GM19025 (cell line): ENCODE results near the gene MGME1.

Source experiments
- ATAC-seq: cut with Tn5 transposase; IDR thresholded peaks from one replicate; pipeline ENCODE4 v1.9.1; 2021; ENCODE audit warnings: mild to moderate bottlenecking, low read depth, moderate library complexity; ENCODE audit not compliant: unreplicated experiment

The MGME1 gene, protein sequence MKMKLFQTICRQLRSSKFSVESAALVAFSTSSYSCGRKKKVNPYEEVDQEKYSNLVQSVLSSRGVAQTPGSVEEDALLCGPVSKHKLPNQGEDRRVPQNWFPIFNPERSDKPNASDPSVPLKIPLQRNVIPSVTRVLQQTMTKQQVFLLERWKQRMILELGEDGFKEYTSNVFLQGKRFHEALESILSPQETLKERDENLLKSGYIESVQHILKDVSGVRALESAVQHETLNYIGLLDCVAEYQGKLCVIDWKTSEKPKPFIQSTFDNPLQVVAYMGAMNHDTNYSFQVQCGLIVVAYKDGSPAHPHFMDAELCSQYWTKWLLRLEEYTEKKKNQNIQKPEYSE

DNA sequence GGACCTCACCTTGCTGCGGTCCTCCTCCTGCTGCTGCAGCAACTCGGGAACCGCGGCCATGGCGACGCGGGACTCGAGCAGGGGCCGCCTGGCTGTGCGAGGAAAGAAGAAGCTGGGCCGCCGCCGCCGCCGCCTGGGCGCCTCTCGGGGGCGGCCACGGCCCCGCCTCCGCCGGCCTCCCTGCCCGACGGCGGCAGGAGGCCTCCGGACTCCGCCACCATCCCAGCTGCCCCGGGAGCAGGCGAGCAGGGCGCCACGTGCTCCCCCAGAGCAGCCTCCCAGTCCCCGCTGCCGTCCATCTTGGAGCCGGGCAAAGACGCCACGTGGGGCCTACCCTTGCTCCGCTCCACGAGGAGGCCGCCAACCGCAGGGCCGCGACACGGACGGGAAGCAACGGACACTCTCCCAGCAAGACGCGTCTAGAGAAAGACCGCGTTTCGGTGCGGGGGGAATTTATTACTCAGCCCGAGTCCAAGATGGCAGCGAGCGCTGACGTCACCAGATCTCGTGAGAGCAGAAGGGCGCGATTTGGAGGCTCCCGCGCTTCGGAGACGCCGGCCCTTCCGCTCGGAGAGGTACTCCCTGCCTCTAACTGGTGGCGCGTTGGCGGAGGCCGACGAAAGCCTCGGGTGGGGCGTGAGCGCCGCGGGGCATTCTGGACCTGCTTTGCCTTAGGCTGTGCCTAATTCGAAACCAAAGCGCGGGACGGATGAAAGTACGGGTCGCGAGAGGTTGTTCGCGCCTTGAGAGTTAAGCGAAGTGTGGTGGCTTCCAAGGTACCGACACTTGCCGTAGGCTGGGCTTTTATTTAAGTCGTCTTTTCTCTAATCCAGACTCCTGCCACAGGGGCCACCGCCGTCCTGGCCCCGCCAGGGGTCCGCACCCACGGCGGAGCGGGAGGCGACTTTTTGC is at the start of gene MGME1, which contains the start of gene SNX5:
TSS of gene MGME1 (plus strand) at position 653 of the 912 bp plus-strand sequence. CDS start 842 bp downstream, outside the sequence.
TSS of gene SNX5 (minus strand) at position 429 of the 912 bp plus-strand sequence. CDS start at position 60, 369 bp downstream.
- ATAC-seq, result peak; percentile 72

DNA sequence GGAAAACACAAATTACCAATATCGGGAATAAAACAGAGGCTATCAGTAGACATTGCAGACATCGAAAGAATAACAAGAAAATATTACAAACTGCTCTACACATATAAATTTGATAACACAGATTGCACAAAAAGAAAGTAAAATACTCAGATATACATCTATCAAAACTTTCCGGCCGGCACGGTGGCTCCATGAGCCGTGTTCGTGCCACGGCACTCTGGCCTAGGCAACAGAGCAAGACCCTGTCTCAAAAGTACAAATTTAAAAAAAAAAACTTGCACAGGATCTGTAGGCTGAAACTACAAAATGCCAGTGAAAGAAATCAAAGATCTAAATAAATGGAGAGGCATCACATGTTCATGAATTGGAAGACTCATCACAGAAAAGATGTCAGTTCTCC is 49.7 kb upstream of the MGME1 start:
- no peak for ATAC-seq

- no peak for ATAC-seq
These were observed 47.0 kb upstream of the MGME1 start for GRCh38 chr20:17921774-17922173.

DNA sequence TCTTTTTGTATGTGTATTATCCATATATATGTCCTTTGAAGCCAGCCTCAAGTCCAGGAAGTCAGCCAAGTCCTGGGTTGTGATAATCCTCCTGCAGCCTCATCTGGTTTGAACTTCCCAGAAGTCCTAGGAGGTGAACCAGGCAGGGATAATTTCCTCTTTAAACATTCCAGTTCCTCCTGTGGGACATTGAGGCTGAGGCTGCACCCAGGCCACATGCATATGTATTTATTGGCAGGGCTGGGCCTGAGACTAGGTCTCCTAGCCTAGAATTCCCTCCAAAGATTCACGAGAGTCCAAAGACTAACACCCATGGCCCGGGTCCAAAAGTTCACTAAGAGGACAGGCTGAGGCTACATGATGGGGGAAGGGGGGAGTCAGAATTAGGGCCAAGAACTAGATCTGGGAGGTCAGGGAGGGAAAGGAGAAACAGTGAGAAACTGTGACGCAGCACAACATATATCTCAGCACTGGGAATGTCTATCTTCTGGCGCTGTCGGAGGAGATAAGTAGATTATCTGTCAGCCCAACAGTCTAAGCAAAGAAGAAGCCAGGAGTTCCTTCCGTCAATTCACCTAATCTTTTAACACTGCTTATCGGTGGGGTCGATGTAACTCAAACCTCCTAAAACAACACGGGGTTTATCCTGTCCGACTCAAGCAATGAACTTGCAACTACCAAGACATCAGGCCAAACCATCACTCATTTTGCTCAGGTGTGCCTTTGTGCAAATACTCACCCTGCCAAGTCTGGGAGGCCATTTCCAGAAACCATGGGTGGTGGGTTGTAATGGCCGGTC is 43.5 kb upstream of the MGME1 start:
- no peak for ATAC-seq

DNA sequence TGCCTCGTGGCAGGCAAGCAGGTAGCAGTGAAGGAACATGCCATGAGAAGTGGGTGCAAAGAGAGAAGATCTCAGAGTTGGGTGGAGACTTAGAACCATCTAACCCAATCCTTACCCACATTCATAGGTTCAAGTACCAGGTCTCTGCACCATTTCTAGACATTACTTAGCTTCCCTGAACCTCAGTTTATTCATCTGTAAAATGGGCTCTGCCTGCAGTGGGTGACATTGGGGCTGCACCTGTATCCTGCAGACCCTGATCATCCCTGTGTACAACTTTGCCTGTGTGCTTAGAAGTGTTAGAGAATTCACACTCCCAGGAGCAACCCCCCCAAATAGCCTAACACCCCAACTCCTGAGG is 42.9 kb upstream of the MGME1 start:
- ATAC-seq, result no peak

DNA sequence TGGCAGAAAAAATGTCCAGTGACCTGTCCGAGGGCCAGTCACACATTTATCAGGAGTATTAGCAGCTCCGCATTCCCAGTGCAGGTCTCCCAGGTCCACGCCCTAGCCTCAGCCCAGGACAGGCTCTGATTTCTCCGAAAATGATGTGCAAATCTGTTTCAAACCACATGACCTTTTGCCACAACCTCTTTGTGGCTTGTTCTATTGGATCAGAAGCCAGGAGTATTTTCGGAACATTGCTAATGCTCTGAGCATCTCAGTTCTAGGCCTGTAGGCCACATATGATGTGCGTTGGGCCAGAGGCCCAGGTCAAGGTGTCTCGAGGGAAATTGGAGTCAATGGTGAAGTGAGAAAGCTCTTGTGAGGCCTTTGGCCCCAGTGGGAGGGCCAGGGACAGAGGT is 40.6 kb upstream of the MGME1 start:
- no peak for ATAC-seq

DNA sequence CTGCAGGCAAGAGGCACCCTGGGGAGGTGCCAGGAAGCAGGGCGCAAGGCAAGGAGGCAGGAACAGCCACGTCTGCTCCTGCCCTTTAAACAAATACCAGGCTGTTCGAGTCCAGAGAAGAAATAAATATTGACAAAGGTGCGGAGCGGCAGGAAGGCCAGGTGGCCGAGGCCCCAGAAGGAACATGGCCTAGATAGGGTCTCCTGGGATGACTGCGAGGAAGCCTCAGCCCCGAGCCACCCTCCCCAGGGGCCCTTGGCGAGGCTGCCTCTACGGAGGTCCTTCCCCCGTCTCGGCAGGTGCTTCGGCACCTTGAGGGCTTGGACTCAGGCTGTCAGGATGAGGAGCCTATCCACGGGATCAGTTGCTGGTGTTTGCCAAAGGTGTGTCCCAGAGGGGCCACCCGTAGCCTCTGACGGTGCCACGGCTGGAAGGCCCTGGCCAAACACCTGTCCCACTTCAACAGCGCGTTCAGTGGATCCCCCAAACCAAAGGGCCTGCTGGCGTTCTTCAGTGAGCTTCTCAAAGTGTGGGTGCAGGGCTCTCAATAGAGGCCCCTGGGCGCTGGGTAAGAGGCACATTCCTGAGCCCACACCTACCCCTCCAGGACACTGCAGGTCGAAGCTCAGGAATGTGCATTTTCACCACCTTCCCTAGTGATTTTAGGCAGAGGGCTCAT is 40.0 kb upstream of the MGME1 start:
- no peak for ATAC-seq

- no peak for ATAC-seq
These were observed 37.3 kb upstream of the MGME1 start for GRCh38 chr20:17931513-17931912.

GRCh38 chr20:17932396-17932795 is 36.4 kb upstream of the MGME1 start:
- ATAC-seq, result no peak

DNA sequence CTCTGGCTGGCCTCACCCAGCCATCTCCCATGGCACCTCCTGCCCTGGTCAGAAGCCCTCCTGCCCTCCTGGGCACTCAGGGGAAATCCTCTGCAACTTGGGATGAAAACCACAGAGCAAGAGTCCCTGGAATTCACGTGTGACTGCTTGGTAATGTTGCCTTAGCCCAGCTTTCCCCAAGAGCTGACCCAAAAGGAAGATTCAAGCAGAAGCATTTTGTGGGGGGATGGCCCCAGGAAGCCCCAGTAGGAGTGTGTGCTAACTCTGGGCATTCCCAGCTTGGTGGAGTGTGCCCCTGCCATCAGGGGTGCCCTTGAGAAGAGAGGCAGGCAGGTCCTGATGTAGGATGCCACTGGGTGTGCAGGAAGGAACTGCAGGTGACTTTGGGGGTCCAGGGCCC is 35.7 kb upstream of the MGME1 start:
- no peak for ATAC-seq

DNA sequence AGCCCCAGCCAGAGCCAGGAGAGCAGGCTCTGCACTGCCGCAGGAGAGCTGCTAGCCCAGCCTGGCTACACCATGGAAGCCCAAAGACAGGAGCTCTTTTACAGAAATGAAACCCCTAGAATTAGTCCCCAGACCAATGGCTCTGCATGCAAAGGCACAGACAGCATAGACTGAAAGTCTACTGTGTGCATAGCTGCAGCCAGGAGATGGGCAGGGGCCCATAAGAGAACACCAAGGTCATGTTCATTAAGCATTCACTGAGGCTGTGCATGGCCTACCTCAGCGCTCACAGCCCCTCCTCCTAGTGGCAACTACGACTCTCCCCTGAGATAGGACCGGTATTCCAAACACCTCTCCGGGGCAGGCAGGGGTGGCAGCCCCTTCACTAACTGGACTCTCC is 35.1 kb upstream of the MGME1 start:
- ATAC-seq, result no peak

DNA sequence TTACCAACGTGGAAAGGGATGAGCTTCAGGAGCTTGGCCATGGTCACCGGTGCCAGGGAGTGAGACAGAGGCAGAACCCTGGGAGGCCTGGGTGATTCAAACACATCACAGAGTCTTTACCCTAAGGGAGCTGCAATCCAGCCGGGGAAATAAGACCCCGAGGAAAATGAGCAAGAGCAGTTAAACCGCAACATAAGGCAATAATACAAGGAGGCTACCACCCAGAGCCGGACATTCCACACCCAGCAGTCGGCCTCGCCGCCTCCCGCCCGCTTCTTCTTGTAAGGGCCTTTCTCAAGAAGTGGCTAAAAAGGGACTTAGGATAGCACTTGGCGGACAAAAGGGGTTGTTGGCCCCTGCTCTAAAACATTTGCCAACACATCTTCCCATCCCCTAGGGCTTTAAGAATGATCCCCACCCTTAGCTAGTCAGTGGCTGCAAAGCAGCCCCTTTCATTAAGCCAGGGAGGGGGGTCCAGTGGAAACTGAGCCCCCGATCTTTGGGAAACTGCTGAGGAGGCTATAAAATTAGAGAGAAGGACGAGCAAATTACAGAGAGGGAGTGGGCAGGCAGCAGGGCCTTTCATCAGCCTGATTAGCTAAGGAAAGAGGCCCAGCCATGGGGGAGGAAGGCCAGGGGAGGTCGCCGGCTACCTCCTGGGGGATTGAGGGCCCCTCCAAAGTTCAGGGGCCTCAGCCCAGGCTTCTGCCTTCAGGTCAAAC is 34.5 kb upstream of the MGME1 start:
- ATAC-seq, result no peak

DNA sequence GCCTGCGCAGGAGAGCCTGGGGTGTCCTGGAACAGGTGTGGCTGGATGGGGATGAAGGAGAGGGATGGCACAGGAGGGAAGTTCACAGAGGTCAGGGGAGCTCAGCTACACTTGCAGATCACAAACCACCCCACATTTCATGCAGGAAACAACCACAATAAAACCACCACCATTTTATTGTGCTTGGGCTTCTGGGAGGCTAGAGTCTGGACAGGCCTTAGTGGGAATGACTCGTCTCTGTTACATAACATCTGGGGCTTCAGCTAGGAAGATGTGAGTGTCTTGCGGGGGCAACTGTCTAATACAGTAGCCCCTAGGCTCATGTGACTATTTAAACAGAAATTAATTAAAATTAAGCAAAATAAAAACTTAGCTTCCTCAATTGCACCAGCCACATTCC is 33.6 kb upstream of the MGME1 start:
- ATAC-seq, result no peak

GRCh38 chr20:17935761-17936160 is 33.1 kb upstream of the MGME1 start:
- no peak for ATAC-seq

GRCh38 chr20:17936286-17936760 is 32.5 kb upstream of the MGME1 start:
- ATAC-seq, result no peak

DNA sequence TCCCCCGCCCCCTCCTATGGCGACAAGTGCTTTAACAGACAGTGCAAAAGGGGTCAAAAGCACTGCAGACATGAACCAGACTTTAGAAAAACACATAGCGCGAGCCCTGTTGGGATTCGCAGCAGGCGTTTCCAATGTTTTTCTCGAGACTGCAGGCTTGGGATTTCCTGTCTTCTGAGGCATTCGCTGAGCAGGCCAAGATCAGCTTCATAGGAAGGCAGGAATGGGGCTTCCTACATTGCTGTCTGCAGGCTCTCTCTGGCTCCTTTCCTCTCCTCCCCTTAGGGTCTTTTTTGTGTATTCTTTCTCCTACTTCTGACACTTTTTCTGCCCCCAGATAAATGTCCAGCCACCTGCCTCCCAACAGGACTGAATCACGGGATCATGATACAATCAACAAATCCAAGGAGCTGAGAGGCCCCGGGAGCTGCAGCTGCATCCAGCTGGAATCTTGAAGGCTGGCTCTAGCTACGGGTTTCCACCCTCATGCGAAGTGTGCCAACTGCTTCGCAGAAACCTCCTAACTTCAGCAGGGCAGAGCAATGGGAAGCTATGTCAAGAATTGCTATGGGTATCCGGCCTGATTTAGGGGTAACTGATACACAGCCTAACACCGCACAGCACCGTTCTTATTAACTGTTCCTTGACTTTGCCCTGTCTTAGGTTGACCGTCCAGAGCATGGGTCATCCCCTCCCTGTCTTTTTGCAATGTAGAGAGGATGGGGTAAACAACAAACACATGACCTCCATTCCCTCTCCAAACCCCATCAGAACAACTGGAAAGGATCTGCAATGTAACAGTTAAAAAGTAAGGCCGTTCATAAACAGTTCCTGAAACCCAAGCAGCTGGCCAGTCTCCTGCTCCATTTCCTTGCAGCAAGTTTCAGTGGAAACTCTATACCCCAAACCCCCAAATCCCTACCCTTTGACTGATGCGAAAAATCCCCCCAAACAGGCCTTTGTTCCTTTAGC is 31.8 kb upstream of the MGME1 start:
- ATAC-seq, result no peak

DNA sequence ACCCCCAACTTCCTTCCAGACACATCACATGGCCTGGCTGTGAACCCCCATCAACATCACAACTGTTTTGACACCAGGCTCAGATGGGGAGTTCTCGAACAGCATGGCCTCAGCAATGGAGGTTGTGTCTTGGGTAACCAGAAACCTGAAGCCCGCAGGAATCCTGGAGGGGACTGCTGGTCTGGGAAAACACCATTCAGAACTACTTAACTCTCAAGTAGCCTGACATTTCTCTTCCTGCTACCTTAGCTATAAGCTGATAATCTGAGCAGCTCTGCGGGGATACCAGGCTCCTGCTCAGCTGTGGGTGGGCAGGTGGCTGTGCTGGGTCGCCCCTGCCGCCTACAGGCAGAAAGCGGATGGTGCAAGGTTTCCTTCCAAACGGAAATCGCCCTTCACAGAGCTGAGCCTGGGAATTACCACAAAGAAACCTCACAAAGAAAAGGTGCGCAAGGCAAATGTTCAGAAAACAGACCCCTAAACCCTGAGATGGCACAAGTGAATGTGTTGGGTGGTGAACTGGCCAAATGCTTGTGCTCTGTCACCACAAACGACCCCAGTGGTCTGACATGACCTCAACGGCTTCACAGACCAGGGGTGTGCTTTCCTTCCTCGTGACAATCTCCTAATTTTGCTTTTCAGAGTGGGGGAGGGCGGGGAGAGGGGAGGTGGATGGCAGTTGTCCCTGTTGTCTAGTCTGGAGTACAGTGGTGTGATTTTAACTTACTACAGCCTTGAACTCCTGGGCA is 29.8 kb upstream of the MGME1 start:
- peak; percentile 55 for ATAC-seq
